Caco-2 (cell line): Measurements from ENCODE around the gene NHERF2. TPM values are rescaled to one million over a fixed set of nuclear protein-coding genes. Genes with fewer than 3 reads are reported as not detected.
A peak's percentile ranks its signal among the peaks of the same experiment; 100 is the strongest.

Experiments used
- BruUV-seq: library from RNA; stranded (reverse); fragments of 400-500 nt; replicated peaks from 2 replicates; lab custom pipeline; 2021; lab: Mats Ljungman, UMichigan
- CTCF ChIA-PET: fragments of 300-600 bp; sonication (Branson Sonifier 250); formaldehyde crosslinking; loops from one replicate; lab custom pipeline; 2022; ENCODE audit warnings: antibody characterized with exemption; lab: Charles Lee
- POLR2A ChIA-PET: fragments of 300-600 bp; sonication (Branson Sonifier 250); formaldehyde crosslinking; loops from one replicate; lab custom pipeline; 2022; ENCODE audit warnings: antibody characterized with exemption; lab: Charles Lee
- DNase-seq, 2 experiments: peaks; one replicate each; pipeline versions ENCODE4 v3.0.0 to v3.0.0-alpha.2; 2020 to 2022
- H3K27me3 ChIP-seq: replicated peaks from 2 replicates; pipeline ENCODE4 v1.6.0; 2011; ENCODE audit warnings: low read length; ENCODE audit not compliant: control insufficient read depth, insufficient read depth
- H3K36me3 ChIP-seq: 2 replicates; pipeline ENCODE4 v1.5.1; 2011; ENCODE audit warnings: low read length; ENCODE audit not compliant: control insufficient read depth, insufficient read depth
- H3K4me1 ChIP-seq: fragments of 250-450 bp; sonication (Bioruptor Pico); 2 replicates; pipeline ENCODE4 v1.5.1; 2020; ENCODE audit warnings: mild to moderate bottlenecking
- H3K4me3 ChIP-seq: 2 replicates; pipeline ENCODE4 v1.5.1; 2011; ENCODE audit warnings: low read depth, mild to moderate bottlenecking, control low read depth, low read length
- H3K9me3 ChIP-seq: fragments of 250-450 bp; sonication (Bioruptor Pico); 2 replicates; pipeline ENCODE4 v1.5.1; 2020; ENCODE audit warnings: mild to moderate bottlenecking, moderate library complexity
- H3K27ac Mint-ChIP-seq: one replicate; pipeline ENCODE4 v1.8.0; 2022; ENCODE audit warnings: mixed read lengths; ENCODE audit not compliant: unreplicated experiment
- H3K27me3 Mint-ChIP-seq: one replicate; pipeline ENCODE4 v1.8.0; 2022; ENCODE audit warnings: mixed read lengths; ENCODE audit not compliant: insufficient read depth, unreplicated experiment
- H3K36me3 Mint-ChIP-seq: one replicate; pipeline ENCODE4 v1.8.0; 2022; ENCODE audit warnings: mild to moderate bottlenecking, mixed read lengths; ENCODE audit not compliant: insufficient read depth, unreplicated experiment
- H3K4me1 Mint-ChIP-seq: one replicate; pipeline ENCODE4 v1.8.0; 2022; ENCODE audit warnings: low read depth, mixed read lengths; ENCODE audit not compliant: unreplicated experiment
- H3K4me3 Mint-ChIP-seq: one replicate; pipeline ENCODE4 v1.8.0; 2022; ENCODE audit warnings: mild to moderate bottlenecking, moderate library complexity, mixed read lengths; ENCODE audit not compliant: unreplicated experiment
- H3K9me3 Mint-ChIP-seq: one replicate; pipeline ENCODE4 v1.8.0; 2022; ENCODE audit warnings: mixed read lengths; ENCODE audit not compliant: unreplicated experiment
- intact Hi-C: fragments of 100-400 bp; cut with micrococcal nuclease; formaldehyde crosslinking; loops from one replicate; pipeline ENCODE4 v1.10.0; 2022; ENCODE audit not compliant: unreplicated experiment
- total RNA-seq: library from RNA; stranded (reverse); gene quantifications from 2 replicates; pipeline ENCODE4 v1.2.3, GENCODE V29; 2022
- TF ChIP-seq, protein P1 (sequence below), 2 experiments: fragments of 200-600 bp in 1 of 2; IDR thresholded peaks; 1 replicate in 1 of 2; 2 replicates in 1 of 2; pipeline versions ENCODE4 v1.5.1 to v1.8.0; 2011 to 2022; ENCODE audit warnings: antibody characterized with exemption in 1 of 2, control low read depth in 1 of 2, inconsistent platforms in 1 of 2, low read depth in 1 of 2, low read length in 1 of 2, mild to moderate bottlenecking in 1 of 2, moderate library complexity in 1 of 2; ENCODE audit not compliant: insufficient read depth in 1 of 2, severe bottlenecking in 1 of 2, unreplicated experiment in 1 of 2

The NHERF2 gene
- total RNA-seq, 1 experiment from 2014 or later, result 26.6 TPM

DNA sequence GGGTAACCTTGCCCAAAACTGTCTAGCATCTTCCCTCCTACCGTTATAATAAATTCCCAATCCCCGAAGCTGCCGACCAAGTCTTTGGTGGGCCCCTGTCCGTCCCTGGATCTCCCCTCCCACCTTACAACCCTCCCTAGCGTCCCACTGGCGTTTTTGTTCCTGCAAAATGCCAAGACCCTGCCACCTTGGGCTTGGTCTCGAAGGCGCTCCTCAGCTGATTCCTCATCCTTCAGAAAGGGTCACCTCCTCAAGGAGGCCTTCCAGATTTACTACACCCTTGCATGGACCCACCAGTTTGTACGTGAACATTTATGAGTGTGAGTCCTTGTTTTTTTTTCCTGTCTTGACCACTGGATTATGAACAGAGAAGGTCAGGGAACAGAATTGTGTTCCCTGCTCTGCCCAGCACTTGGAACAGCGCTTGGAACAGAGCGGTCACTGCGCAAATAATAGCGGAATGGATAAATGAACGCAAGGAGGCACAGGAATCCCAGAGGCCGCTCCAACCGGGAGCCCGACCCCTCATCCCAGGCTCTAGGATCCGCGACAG lies 43.6 kb upstream of the NHERF2 start:
- H3K27me3 Mint-ChIP-seq, result no peaks in the 10 kb centered on the region
- Histone ChIP-seq H3K36me3 (peaks cover 5% of the 10 kb centered on the region; the same call in 1 of the 2 replicates), H3K4me3 (peak overlapping the region; percentile 72), H3K9me3 (no peaks in the 10 kb centered on the region), H3K4me1 (peaks cover 15% of the 10 kb centered on the region), H3K27me3 (no peaks in the 10 kb centered on the region)
- no peak for DNase-seq
- peak overlapping the region; percentile 83 for H3K4me3 Mint-ChIP-seq
- intact Hi-C loops, result no loop called here
- POLR2A ChIA-PET, result interaction anchor here (1.2 to 1.7 kb wide), 2 partner anchors 12 to 18 kb away, joined by 3 to 13 read pairs; partner anchors contain the start of genes RPS2 and TBL3
- no TSS peak for BruUV-seq
- H3K27ac Mint-ChIP-seq, result peak overlapping the region; percentile 76
- TF ChIP-seq, protein P1, sequence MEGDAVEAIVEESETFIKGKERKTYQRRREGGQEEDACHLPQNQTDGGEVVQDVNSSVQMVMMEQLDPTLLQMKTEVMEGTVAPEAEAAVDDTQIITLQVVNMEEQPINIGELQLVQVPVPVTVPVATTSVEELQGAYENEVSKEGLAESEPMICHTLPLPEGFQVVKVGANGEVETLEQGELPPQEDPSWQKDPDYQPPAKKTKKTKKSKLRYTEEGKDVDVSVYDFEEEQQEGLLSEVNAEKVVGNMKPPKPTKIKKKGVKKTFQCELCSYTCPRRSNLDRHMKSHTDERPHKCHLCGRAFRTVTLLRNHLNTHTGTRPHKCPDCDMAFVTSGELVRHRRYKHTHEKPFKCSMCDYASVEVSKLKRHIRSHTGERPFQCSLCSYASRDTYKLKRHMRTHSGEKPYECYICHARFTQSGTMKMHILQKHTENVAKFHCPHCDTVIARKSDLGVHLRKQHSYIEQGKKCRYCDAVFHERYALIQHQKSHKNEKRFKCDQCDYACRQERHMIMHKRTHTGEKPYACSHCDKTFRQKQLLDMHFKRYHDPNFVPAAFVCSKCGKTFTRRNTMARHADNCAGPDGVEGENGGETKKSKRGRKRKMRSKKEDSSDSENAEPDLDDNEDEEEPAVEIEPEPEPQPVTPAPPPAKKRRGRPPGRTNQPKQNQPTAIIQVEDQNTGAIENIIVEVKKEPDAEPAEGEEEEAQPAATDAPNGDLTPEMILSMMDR (IDR thresholded peaks at IDR 0.05; ENCODE audit: insufficient read depth in 1 of 2, low read depth in 1 of 2, low read length in 1 of 2, severe bottlenecking in 1 of 2, unreplicated experiment in 1 of 2), result no peak
- CTCF ChIA-PET, result no interaction called here
- peaks cover 7% of the 10 kb centered on the region for H3K4me1 Mint-ChIP-seq
- peaks cover 38% of the 10 kb centered on the region for H3K36me3 Mint-ChIP-seq
- no peaks in the 10 kb centered on the region for H3K9me3 Mint-ChIP-seq

DNA sequence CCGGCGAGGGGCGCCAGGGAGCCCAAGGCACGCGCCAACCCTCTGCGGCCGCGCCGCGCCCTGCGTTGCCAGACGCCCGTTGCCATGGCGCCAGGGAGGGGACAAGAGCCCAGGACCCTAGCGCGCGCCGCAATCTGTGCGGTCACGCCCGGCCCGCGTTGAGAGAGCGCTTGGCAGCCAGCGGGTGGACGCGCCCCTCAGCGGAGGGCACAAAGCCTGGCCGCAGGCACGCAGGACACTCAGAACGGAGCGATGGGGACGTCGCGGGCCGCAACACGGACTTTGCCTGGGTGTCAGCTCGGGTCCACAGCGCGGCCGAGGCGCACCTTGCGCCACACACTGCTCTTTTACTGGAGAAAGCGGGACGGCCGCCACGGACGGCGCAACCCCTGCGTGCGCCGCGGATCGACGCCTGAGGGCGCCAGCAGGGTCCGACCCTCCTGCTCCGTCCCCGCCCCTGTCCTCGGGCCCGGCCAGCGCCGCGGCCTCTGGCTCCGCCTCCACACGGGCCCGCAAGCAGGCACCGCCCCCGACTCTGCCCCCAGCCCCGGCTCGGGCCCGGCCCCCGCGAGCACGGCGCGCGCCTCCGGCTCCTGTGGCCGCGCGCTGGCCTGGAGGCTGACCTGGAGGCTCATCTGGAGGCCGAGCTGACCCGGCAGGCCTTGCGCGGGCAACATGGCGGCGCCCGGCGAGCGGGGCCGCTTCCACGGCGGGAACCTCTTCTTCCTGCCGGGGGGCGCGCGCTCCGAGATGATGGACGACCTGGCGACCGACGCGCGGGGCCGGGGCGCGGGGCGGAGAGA lies 43.0 kb upstream of the NHERF2 start, which contains the start of gene GFER:
Gene GFER, plus strand, starts transcription at position 650 of the 803 bp plus-strand sequence. Its CDS starts 26 bp downstream, at position 676.
- ChIA-PET POLR2A (interaction anchor here (1.0 to 1.7 kb wide), 2 partner anchors 12 to 19 kb away, joined by 12 to 13 read pairs; partner anchors contain the start of genes RPS2 and TBL3), CTCF (interaction anchor here (0.9 to 1.5 kb wide), 2 partner anchors 12 to 43 kb away, joined by 3 read pairs; partner anchors contain the start of gene TBL3)
- H3K27me3 ChIP-seq, result no peaks in the 10 kb centered on the region
- no peaks in the 10 kb centered on the region for H3K9me3 ChIP-seq
- H3K27ac Mint-ChIP-seq, result peak within 1 kb of the TSS; percentile 76
- H3K4me3 Mint-ChIP-seq, result peak within 1 kb of the TSS; percentile 83
- peaks cover 12% of the 10 kb centered on the region for H3K4me1 Mint-ChIP-seq
- intact Hi-C loops, result no loop called here
- H3K4me3 ChIP-seq, result peak within 1 kb of the TSS; percentile 74
- H3K36me3 ChIP-seq, result peaks cover 5% of the 10 kb centered on the region; the same call in 1 of the 2 replicates
- no peaks in the 10 kb centered on the region for H3K27me3 Mint-ChIP-seq
- no peaks in the 10 kb centered on the region for H3K9me3 Mint-ChIP-seq
- TF ChIP-seq, protein P1 (IDR thresholded peaks at IDR 0.05; ENCODE audit: insufficient read depth in 1 of 2, low read depth in 1 of 2, low read length in 1 of 2, severe bottlenecking in 1 of 2, unreplicated experiment in 1 of 2), result peak in 1 of 2 experiments; percentile 33
- peaks cover 38% of the 10 kb centered on the region for H3K36me3 Mint-ChIP-seq
- DNase-seq, result peak; percentile 91 to 96
- no TSS peak for BruUV-seq
- H3K4me1 ChIP-seq, result peaks cover 15% of the 10 kb centered on the region
